ENCODE measurements around the gene MSH2. TPM values are rescaled to one million over a fixed set of nuclear protein-coding genes. Genes with fewer than 3 reads are reported as not detected.

MSH2 gene
- total RNA-seq, 1 experiment from 2014 or later = 139 TPM

GRCh38 chr2:47528874-47529273 is 125.9 kb downstream of the MSH2 start:
- DNase-seq = no peak
- TF ChIP-seq CTCF (conservative IDR thresholded peaks at IDR 0.05) = no peak
- Mint-ChIP-seq H3K4me1 (peaks cover 18 to 26% of the 10 kb centered on the region in 2 experiments), H3K27ac (0 out of 7 replicates have a peak overlapping the region, but pooled peaks of 1 of the 3 experiments have one; percentile 32), H3K9me3 (no peaks in the 10 kb centered on the region), H3K27me3 (ENCODE audit: low read depth) (no peaks in the 10 kb centered on the region; the same call in 1 of the 2 replicates), H3K36me3 (ENCODE audit: insufficient read depth in 1 of 3, low read depth in 3 of 3) (peaks cover 0 to 7% (median 0%) of the 10 kb centered on the region in 3 experiments; a peak in 3 of 7 replicates), H3K4me3 (no peak overlapping the region)
- WGBS (ENCODE audit: extremely low coverage, insufficient read length, low lambda C conversion rate) = no CpG with 5 or more reads among the region's 6 CpGs
- Histone ChIP-seq H2BK12ac (ENCODE audit: insufficient read length, low read depth, low read length) (no peak overlapping the region), H3K79me2 (ENCODE audit: insufficient read depth, low read length) (no peaks in the 10 kb centered on the region), H2BK5ac (ENCODE audit: insufficient read length, low read length) (no peak overlapping the region), H2BK120ac (ENCODE audit: low read depth, low read length, poor library complexity, severe bottlenecking) (no peak overlapping the region), H3K23ac (ENCODE audit: insufficient read length, low read depth, low read length) (no peak overlapping the region), H4K8ac (replicated peaks; ENCODE audit: insufficient read length, low read depth, low read length) (no peak overlapping the region), H4K20me1 (ENCODE audit: control insufficient read depth, insufficient read depth, insufficient read length) (no peaks in the 10 kb centered on the region), H3K4ac (ENCODE audit: low read depth, low read length) (no peak overlapping the region), H3K14ac (ENCODE audit: insufficient read depth, low read length) (no peak overlapping the region), H3K4me2 (ENCODE audit: insufficient read depth, insufficient read length, low read length) (no peak overlapping the region), H4K91ac (ENCODE audit: insufficient read length, low read depth, low read length) (no peak overlapping the region), H3T11ph (ENCODE audit: low read length) (no peak overlapping the region), H3K9me3 (ENCODE audit: control insufficient read depth, low read depth, low read length) (no peaks in the 10 kb centered on the region), H3K27me3 (ENCODE audit: insufficient read depth, low read length) (no peaks in the 10 kb centered on the region), H3K4me1 (ENCODE audit: insufficient read depth, low read length) (no peaks in the 10 kb centered on the region), H2AFZ (ENCODE audit: low read length) (no peak overlapping the region), H3K56ac (ENCODE audit: insufficient read length, low read depth, low read length) (no peak overlapping the region), H3K27ac (ENCODE audit: insufficient read length, low read depth, low read length) (no peak overlapping the region), H3K23me2 (ENCODE audit: insufficient read length, low read depth, low read length, poor library complexity, severe bottlenecking) (no peaks in the 10 kb centered on the region), H3K9ac (ENCODE audit: extremely low read depth, insufficient read length, low read length) (no peak overlapping the region), H2BK20ac (ENCODE audit: low read depth, low read length, poor library complexity, severe bottlenecking) (no peak overlapping the region), H3K79me1 (ENCODE audit: insufficient read depth, low read depth, low read length, poor library complexity, severe bottlenecking) (no peaks in the 10 kb centered on the region), H2AK5ac (ENCODE audit: insufficient read length, low read length) (no peak overlapping the region), H3K18ac (ENCODE audit: insufficient read length, low read depth, low read length) (no peak overlapping the region), H2BK15ac (ENCODE audit: low read depth, low read length) (no peak overlapping the region), H4K5ac (ENCODE audit: insufficient read length, low read depth, low read length) (no peak overlapping the region)
